ENCODE results near the gene LRRN2. TPM values are rescaled to one million over a fixed set of nuclear protein-coding genes. Genes with fewer than 3 reads are reported as not detected.

The LRRN2 gene
- total and polyA plus RNA-seq, 9 of the 15 experiments (the other 6 are each of a cell fraction or from before 2014, with no cell fraction given), result 0.05 TPM; not detected in 8

DNA sequence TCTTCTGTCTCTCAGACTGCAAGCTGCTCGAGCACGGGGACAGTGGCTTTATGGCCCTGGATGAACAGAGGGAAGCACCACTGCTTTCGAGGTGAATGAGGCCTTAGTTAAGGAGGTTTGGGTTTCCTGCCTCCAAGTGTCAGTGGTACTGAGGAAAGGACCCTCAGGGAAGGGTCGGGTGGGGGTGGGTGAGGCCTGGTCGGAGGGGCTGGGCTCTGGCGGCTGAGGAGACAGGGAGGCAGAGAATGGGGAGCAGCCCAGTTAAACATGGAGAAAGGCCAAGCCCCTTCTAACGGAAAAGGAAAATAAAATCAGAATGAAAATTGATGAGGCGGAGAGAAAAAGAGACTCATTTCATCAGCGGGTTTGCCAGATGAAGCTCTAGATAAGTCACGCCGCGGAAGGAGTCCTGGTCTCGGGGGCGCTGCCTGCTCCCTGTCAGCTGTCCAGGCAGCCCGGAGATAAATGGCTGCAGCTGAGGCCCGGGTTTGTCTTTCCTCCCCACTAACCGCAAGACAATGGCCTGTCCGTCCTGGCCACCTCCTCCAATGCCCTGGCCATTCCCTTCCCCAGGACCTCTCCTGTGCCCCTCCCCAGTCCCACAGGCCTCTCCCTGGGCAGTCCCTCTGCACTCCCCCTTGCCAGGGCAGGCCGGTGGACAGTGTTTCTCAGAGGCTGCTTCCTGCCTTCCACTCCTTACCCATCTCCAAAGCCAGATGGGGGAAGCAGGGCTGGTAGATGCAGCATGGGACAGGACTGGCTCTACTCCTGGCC, 55.2 kb downstream of the LRRN2 start (continued):
- TF ChIP-seq, protein P1, sequence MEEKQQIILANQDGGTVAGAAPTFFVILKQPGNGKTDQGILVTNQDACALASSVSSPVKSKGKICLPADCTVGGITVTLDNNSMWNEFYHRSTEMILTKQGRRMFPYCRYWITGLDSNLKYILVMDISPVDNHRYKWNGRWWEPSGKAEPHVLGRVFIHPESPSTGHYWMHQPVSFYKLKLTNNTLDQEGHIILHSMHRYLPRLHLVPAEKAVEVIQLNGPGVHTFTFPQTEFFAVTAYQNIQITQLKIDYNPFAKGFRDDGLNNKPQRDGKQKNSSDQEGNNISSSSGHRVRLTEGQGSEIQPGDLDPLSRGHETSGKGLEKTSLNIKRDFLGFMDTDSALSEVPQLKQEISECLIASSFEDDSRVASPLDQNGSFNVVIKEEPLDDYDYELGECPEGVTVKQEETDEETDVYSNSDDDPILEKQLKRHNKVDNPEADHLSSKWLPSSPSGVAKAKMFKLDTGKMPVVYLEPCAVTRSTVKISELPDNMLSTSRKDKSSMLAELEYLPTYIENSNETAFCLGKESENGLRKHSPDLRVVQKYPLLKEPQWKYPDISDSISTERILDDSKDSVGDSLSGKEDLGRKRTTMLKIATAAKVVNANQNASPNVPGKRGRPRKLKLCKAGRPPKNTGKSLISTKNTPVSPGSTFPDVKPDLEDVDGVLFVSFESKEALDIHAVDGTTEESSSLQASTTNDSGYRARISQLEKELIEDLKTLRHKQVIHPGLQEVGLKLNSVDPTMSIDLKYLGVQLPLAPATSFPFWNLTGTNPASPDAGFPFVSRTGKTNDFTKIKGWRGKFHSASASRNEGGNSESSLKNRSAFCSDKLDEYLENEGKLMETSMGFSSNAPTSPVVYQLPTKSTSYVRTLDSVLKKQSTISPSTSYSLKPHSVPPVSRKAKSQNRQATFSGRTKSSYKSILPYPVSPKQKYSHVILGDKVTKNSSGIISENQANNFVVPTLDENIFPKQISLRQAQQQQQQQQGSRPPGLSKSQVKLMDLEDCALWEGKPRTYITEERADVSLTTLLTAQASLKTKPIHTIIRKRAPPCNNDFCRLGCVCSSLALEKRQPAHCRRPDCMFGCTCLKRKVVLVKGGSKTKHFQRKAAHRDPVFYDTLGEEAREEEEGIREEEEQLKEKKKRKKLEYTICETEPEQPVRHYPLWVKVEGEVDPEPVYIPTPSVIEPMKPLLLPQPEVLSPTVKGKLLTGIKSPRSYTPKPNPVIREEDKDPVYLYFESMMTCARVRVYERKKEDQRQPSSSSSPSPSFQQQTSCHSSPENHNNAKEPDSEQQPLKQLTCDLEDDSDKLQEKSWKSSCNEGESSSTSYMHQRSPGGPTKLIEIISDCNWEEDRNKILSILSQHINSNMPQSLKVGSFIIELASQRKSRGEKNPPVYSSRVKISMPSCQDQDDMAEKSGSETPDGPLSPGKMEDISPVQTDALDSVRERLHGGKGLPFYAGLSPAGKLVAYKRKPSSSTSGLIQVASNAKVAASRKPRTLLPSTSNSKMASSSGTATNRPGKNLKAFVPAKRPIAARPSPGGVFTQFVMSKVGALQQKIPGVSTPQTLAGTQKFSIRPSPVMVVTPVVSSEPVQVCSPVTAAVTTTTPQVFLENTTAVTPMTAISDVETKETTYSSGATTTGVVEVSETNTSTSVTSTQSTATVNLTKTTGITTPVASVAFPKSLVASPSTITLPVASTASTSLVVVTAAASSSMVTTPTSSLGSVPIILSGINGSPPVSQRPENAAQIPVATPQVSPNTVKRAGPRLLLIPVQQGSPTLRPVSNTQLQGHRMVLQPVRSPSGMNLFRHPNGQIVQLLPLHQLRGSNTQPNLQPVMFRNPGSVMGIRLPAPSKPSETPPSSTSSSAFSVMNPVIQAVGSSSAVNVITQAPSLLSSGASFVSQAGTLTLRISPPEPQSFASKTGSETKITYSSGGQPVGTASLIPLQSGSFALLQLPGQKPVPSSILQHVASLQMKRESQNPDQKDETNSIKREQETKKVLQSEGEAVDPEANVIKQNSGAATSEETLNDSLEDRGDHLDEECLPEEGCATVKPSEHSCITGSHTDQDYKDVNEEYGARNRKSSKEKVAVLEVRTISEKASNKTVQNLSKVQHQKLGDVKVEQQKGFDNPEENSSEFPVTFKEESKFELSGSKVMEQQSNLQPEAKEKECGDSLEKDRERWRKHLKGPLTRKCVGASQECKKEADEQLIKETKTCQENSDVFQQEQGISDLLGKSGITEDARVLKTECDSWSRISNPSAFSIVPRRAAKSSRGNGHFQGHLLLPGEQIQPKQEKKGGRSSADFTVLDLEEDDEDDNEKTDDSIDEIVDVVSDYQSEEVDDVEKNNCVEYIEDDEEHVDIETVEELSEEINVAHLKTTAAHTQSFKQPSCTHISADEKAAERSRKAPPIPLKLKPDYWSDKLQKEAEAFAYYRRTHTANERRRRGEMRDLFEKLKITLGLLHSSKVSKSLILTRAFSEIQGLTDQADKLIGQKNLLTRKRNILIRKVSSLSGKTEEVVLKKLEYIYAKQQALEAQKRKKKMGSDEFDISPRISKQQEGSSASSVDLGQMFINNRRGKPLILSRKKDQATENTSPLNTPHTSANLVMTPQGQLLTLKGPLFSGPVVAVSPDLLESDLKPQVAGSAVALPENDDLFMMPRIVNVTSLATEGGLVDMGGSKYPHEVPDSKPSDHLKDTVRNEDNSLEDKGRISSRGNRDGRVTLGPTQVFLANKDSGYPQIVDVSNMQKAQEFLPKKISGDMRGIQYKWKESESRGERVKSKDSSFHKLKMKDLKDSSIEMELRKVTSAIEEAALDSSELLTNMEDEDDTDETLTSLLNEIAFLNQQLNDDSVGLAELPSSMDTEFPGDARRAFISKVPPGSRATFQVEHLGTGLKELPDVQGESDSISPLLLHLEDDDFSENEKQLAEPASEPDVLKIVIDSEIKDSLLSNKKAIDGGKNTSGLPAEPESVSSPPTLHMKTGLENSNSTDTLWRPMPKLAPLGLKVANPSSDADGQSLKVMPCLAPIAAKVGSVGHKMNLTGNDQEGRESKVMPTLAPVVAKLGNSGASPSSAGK (IDR thresholded peaks at IDR 0.05), result no peak
- TF ChIP-seq POLR2AphosphoS2 (IDR thresholded peaks at IDR 0.05; ENCODE audit: low read length) (no peak), ZNF143 (CRISPR knock-in tag; IDR thresholded peaks at IDR 0.05) (no peak), CSDE1 (IDR thresholded peaks at IDR 0.05) (no peak), ZNF551 (CRISPR knock-in tag; IDR thresholded peaks at IDR 0.05) (no peak), SMARCE1 (IDR thresholded peaks at IDR 0.05) (peak; percentile 65; the same call in 1 of the 2 replicates), EWSR1 (IDR thresholded peaks at IDR 0.05; ENCODE audit: borderline replicate concordance, low read depth, partially characterized antibody) (no peak), BRD9 (IDR thresholded peaks at IDR 0.05; ENCODE audit: low read depth, partially characterized antibody) (no peak), FOXJ2 (tag; IDR thresholded peaks at IDR 0.05) (no peak), NR2F6 (CRISPR knock-in tag; IDR thresholded peaks at IDR 0.05) (no peak), MYC (IDR thresholded peaks at IDR 0.05; ENCODE audit: low read depth, low read length) (no peak), MYC (CRISPR knock-in tag; IDR thresholded peaks at IDR 0.05; ENCODE audit: borderline replicate concordance, low read depth) (no peak), SMAD2 (IDR thresholded peaks at IDR 0.05; ENCODE audit: low read depth, low read length) (no peak)
- TF ChIP-seq, protein P2, sequence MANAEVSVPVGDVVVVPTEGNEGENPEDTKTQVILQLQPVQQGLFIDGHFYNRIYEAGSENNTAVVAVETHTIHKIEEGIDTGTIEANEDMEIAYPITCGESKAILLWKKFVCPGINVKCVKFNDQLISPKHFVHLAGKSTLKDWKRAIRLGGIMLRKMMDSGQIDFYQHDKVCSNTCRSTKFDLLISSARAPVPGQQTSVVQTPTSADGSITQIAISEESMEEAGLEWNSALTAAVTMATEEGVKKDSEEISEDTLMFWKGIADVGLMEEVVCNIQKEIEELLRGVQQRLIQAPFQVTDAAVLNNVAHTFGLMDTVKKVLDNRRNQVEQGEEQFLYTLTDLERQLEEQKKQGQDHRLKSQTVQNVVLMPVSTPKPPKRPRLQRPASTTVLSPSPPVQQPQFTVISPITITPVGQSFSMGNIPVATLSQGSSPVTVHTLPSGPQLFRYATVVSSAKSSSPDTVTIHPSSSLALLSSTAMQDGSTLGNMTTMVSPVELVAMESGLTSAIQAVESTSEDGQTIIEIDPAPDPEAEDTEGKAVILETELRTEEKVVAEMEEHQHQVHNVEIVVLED (CRISPR knock-in tag; IDR thresholded peaks at IDR 0.05), result 0 out of 2 replicates have a peak, but pooled peaks have one; percentile 29

Data from K562 (cell line).